ENCODE data around the gene CLIC3.

The CLIC3 gene

GRCh38 chr9:137014776-137015539, 18.6 kb upstream of the CLIC3 start:
- DNase-seq (ENCODE audit: insufficient read length) (no peak), FAIRE-seq (no peak)
- TF ChIP-seq POLR2AphosphoS5 (IDR thresholded peaks at IDR 0.05; ENCODE audit: low read depth, low read length) = no peak
- no peak for TF ChIP-seq TAF1 (IDR thresholded peaks at IDR 0.05; ENCODE audit: borderline replicate concordance, low read depth, low read length)
- no peak for TF ChIP-seq POLR2A (IDR thresholded peaks at IDR 0.05; ENCODE audit: low read depth, low read length)

- no peak for FAIRE-seq
- TF ChIP-seq POLR2AphosphoS5 (IDR thresholded peaks at IDR 0.05; ENCODE audit: low read depth, low read length) (no peak), TAF1 (IDR thresholded peaks at IDR 0.05; ENCODE audit: borderline replicate concordance, low read depth, low read length) (no peak)
- DNase-seq (ENCODE audit: insufficient read length) = no peak
These were observed 17.8 kb upstream of the CLIC3 start for GRCh38 chr9:137014166-137014565.

GRCh38 chr9:137013571-137013940, 17.2 kb upstream of the CLIC3 start:
- FAIRE-seq (no peak), DNase-seq (ENCODE audit: insufficient read length) (no peak)
- TF ChIP-seq TAF1 (IDR thresholded peaks at IDR 0.05; ENCODE audit: borderline replicate concordance, low read depth, low read length) (no peak), POLR2A (IDR thresholded peaks at IDR 0.05; ENCODE audit: low read depth, low read length) (no peak), POLR2AphosphoS5 (IDR thresholded peaks at IDR 0.05; ENCODE audit: low read depth, low read length) (no peak)

- FAIRE-seq = no peak
- no peak for DNase-seq (ENCODE audit: insufficient read length)
- TF ChIP-seq POLR2A (IDR thresholded peaks at IDR 0.05; ENCODE audit: low read depth, low read length) (no peak), TAF1 (IDR thresholded peaks at IDR 0.05; ENCODE audit: borderline replicate concordance, low read depth, low read length) (no peak), POLR2AphosphoS5 (IDR thresholded peaks at IDR 0.05; ENCODE audit: low read depth, low read length) (no peak)
These were observed 16.6 kb upstream of the CLIC3 start for GRCh38 chr9:137012694-137013570.

GRCh38 chr9:137011907-137012675, 15.7 kb upstream of the CLIC3 start:
- no peak for DNase-seq (ENCODE audit: insufficient read length)
- TF ChIP-seq TAF1 (IDR thresholded peaks at IDR 0.05; ENCODE audit: borderline replicate concordance, low read depth, low read length) = no peak
- TF ChIP-seq POLR2AphosphoS5 (IDR thresholded peaks at IDR 0.05; ENCODE audit: low read depth, low read length) = no peak
- no peak for TF ChIP-seq POLR2A (IDR thresholded peaks at IDR 0.05; ENCODE audit: low read depth, low read length)
- no peak for FAIRE-seq

GRCh38 chr9:137011156-137011555, 14.8 kb upstream of the CLIC3 start:
- DNase-seq (ENCODE audit: insufficient read length) = no peak
- FAIRE-seq = no peak
- TF ChIP-seq TAF1 (IDR thresholded peaks at IDR 0.05; ENCODE audit: borderline replicate concordance, low read depth, low read length) = no peak
- no peak for TF ChIP-seq POLR2AphosphoS5 (IDR thresholded peaks at IDR 0.05; ENCODE audit: low read depth, low read length)
- TF ChIP-seq POLR2A (IDR thresholded peaks at IDR 0.05; ENCODE audit: low read depth, low read length) = no peak

- FAIRE-seq (no peak), DNase-seq (ENCODE audit: insufficient read length) (no peak)
- TF ChIP-seq TAF1 (IDR thresholded peaks at IDR 0.05; ENCODE audit: borderline replicate concordance, low read depth, low read length) (no peak), POLR2A (IDR thresholded peaks at IDR 0.05; ENCODE audit: low read depth, low read length) (no peak), POLR2AphosphoS5 (IDR thresholded peaks at IDR 0.05; ENCODE audit: low read depth, low read length) (no peak)
These were observed 13.8 kb upstream of the CLIC3 start for GRCh38 chr9:137009938-137010732.

GRCh38 chr9:137009217-137009616, 12.8 kb upstream of the CLIC3 start:
- TF ChIP-seq TAF1 (IDR thresholded peaks at IDR 0.05; ENCODE audit: borderline replicate concordance, low read depth, low read length) (no peak), POLR2A (IDR thresholded peaks at IDR 0.05; ENCODE audit: low read depth, low read length) (no peak), POLR2AphosphoS5 (IDR thresholded peaks at IDR 0.05; ENCODE audit: low read depth, low read length) (no peak)
- FAIRE-seq = no peak
- DNase-seq (ENCODE audit: insufficient read length) = no peak

GRCh38 chr9:137008312-137008711, 11.9 kb upstream of the CLIC3 start:
- DNase-seq (ENCODE audit: insufficient read length) (no peak), FAIRE-seq (no peak)
- TF ChIP-seq POLR2AphosphoS5 (IDR thresholded peaks at IDR 0.05; ENCODE audit: low read depth, low read length) = no peak
- no peak for TF ChIP-seq TAF1 (IDR thresholded peaks at IDR 0.05; ENCODE audit: borderline replicate concordance, low read depth, low read length)
- TF ChIP-seq POLR2A (IDR thresholded peaks at IDR 0.05; ENCODE audit: low read depth, low read length) = no peak

- TF ChIP-seq POLR2AphosphoS5 (IDR thresholded peaks at IDR 0.05; ENCODE audit: low read depth, low read length) (no peak), TAF1 (IDR thresholded peaks at IDR 0.05; ENCODE audit: borderline replicate concordance, low read depth, low read length) (no peak), POLR2A (IDR thresholded peaks at IDR 0.05; ENCODE audit: low read depth, low read length) (no peak)
- DNase-seq (ENCODE audit: insufficient read length) = no peak
These were observed 11.5 kb upstream of the CLIC3 start for GRCh38 chr9:137007816-137008270.

More at GRCh38 chr9:137007816-137008270, 11.5 kb upstream of the CLIC3 start:
- FAIRE-seq = no peak
